SU-DHL-6 (cell line): Measurements from ENCODE around the gene RELL1.

Source experiments
- H2AFZ ChIP-seq: fragments of 200-600 bp; sonication (generic); 2 replicates; pipeline ENCODE4 v1.6.1; 2014; ENCODE audit warnings: low read depth, mild to moderate bottlenecking, moderate library complexity, mixed read lengths, antibody characterized with exemption, low read length; ENCODE audit not compliant: severe bottlenecking
- H3F3A ChIP-seq: fragments of 200-600 bp; shearing (Covaris generic); 2 replicates; pipeline ENCODE4 v1.6.0; 2016; ENCODE audit warnings: antibody characterized with exemption, mild to moderate bottlenecking; ENCODE audit not compliant: insufficient read depth
- H3K27ac ChIP-seq: fragments of 200-600 bp; sonication (generic); 2 replicates; pipeline ENCODE4 v1.5.1; 2016; ENCODE audit warnings: low read depth, mild to moderate bottlenecking, low read length, moderate library complexity, mixed read lengths
- H3K27me3 ChIP-seq: fragments of 200-600 bp; sonication (generic), shearing (Covaris generic); 2 replicates; pipeline ENCODE4 v1.6.0; 2014; ENCODE audit warnings: mild to moderate bottlenecking, low read length
- H3K36me3 ChIP-seq: fragments of 200-600 bp; sonication (generic); 2 replicates; pipeline ENCODE4 v1.6.1; 2014; ENCODE audit warnings: mild to moderate bottlenecking, low read length, mixed read lengths
- H3K4me2 ChIP-seq: fragments of 300-600, 200-600 bp; shearing (Covaris generic), sonication (generic); 2 replicates; pipeline ENCODE4 v1.6.0; 2014; ENCODE audit warnings: low read length, low read depth, mild to moderate bottlenecking; ENCODE audit not compliant: poor library complexity, severe bottlenecking
- H3K4me3 ChIP-seq: fragments of 200-600 bp; sonication (generic); 2 replicates; pipeline ENCODE4 v1.5.1; 2014; ENCODE audit warnings: antibody characterized with exemption, low read length, mild to moderate bottlenecking, mixed read lengths; ENCODE audit not compliant: insufficient read depth, poor library complexity, severe bottlenecking
- H3K79me2 ChIP-seq: fragments of 200-600 bp; sonication (generic); 2 replicates; pipeline ENCODE4 v1.6.1; 2014; ENCODE audit warnings: mild to moderate bottlenecking, low read length, moderate library complexity; ENCODE audit not compliant: insufficient read depth
- H3K9ac ChIP-seq: fragments of 200-600 bp; sonication (generic); 2 replicates; pipeline ENCODE4 v1.7.0; 2014; ENCODE audit warnings: mild to moderate bottlenecking, low read length
- H3K9me2 ChIP-seq: fragments of 200-600 bp; sonication (generic); replicated peaks from 2 replicates; pipeline ENCODE4 v1.6.1; 2014; ENCODE audit warnings: low read length; ENCODE audit not compliant: insufficient read depth
- H3K9me3 ChIP-seq: fragments of 200-600 bp; sonication (generic); 2 replicates; pipeline ENCODE4 v1.6.1; 2014; ENCODE audit warnings: low read length, mixed read lengths; ENCODE audit not compliant: insufficient read depth
- H4K20me1 ChIP-seq: fragments of 200-600 bp; sonication (generic); 2 replicates; pipeline ENCODE4 v1.6.1; 2014; ENCODE audit warnings: low read depth, mild to moderate bottlenecking, antibody characterized with exemption, low read length, moderate library complexity, mixed read lengths
- CTCF ChIP-seq: fragments of 200-600 bp; sonication (generic); IDR thresholded peaks from one replicate; pipeline ENCODE4 v1.5.1; 2017; ENCODE audit warnings: antibody characterized with exemption, mild to moderate bottlenecking, low read length, moderate library complexity; ENCODE audit not compliant: insufficient read depth, poor library complexity, severe bottlenecking
- EZH2phosphoT487 ChIP-seq: fragments of 200-600 bp; sonication (generic), shearing (Covaris generic); conservative IDR thresholded peaks from 2 replicates; pipeline ENCODE4 v1.6.1; 2018; ENCODE audit warnings: mild to moderate bottlenecking, antibody characterized with exemption, low read length, moderate library complexity, mixed read lengths

RELL1 gene

GRCh38 chr4:37599092-37599790, 86.9 kb downstream of the RELL1 start:
- Histone ChIP-seq H3K27ac (no peak overlapping the region), H3K27me3 (no peaks in the 10 kb centered on the region), H3K9ac (no peak overlapping the region), H4K20me1 (no peaks in the 10 kb centered on the region), H3K36me3 (no peaks in the 10 kb centered on the region), H3F3A (no peaks in the 10 kb centered on the region), H2AFZ (no peak overlapping the region), H3K4me3 (no peak overlapping the region), H3K4me2 (no peak overlapping the region), H3K9me2 (no peaks in the 10 kb centered on the region), H3K79me2 (no peaks in the 10 kb centered on the region), H3K9me3 (no peaks in the 10 kb centered on the region)
- TF ChIP-seq EZH2phosphoT487 (no peak), CTCF (no peak)

- Histone ChIP-seq H4K20me1 (no peaks in the 10 kb centered on the region), H3K27ac (no peak overlapping the region)
- TF ChIP-seq CTCF (no peak), EZH2phosphoT487 (no peak)
These were observed 89.1 kb downstream of the RELL1 start for GRCh38 chr4:37597034-37597433.

GRCh38 chr4:37595875-37596680, 90.1 kb downstream of the RELL1 start:
- Histone ChIP-seq H3F3A (no peaks in the 10 kb centered on the region), H3K9ac (no peak overlapping the region), H4K20me1 (no peaks in the 10 kb centered on the region), H3K9me3 (no peaks in the 10 kb centered on the region), H3K79me2 (no peaks in the 10 kb centered on the region), H3K9me2 (no peaks in the 10 kb centered on the region), H3K4me2 (no peak overlapping the region), H3K27me3 (no peaks in the 10 kb centered on the region), H2AFZ (no peak overlapping the region), H3K36me3 (no peaks in the 10 kb centered on the region), H3K4me3 (no peak overlapping the region), H3K27ac (no peak overlapping the region)
- TF ChIP-seq CTCF, result no peak
- TF ChIP-seq EZH2phosphoT487, result no peak

More at GRCh38 chr4:37597034-37597433, 89.1 kb downstream of the RELL1 start:
- Histone ChIP-seq H3K27me3 (no peaks in the 10 kb centered on the region), H3K4me3 (no peak overlapping the region), H3F3A (no peaks in the 10 kb centered on the region), H3K79me2 (no peaks in the 10 kb centered on the region), H2AFZ (no peak overlapping the region), H3K9ac (no peak overlapping the region), H3K4me2 (no peak overlapping the region), H3K36me3 (no peaks in the 10 kb centered on the region), H3K9me3 (no peaks in the 10 kb centered on the region), H3K9me2 (no peaks in the 10 kb centered on the region)
